Tibial nerve (tissue), 3 donors: ENCODE measurements around the gene ABHD8.

ENCODE experiments used
- POLR2A ChIP-seq, 2 donors: fragments of 450-650 bp; IDR thresholded peaks; one replicate each; pipeline ENCODE4 v1.6.1; 2017; ENCODE audit warnings: antibody characterized with exemption in 2 of 2, mild to moderate bottlenecking in 2 of 2, moderate library complexity in 2 of 2
- TF ChIP-seq, protein P1 (sequence below), 5 experiments: fragments of 200-600 bp in 3 of 5; fragments of 450-650 bp in 2 of 5; sonication (generic) in 3 of 5; IDR thresholded peaks; one replicate each; pipeline ENCODE4 v1.5.1; 2016 to 2019; ENCODE audit warnings: antibody characterized with exemption in 5 of 5, mild to moderate bottlenecking in 3 of 5, moderate library complexity in 2 of 5

DNA sequence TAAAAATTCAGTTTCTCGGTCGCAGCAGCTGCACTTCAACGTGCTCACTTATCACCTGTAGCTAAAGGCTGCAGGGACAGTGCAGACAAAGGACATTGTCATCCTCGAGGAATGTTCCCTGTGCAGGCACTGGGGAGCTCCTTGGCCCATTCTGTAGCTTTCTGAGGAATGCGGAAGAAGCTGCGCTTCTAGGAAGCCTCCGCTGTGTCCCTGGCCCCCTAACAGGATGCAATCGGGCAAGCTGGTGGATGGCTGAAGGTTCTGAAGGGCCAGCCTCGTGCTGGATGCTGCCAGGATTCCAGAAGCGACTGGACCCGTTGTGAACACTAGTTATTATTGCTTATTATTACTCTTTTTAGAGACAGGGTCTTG is 23.4 kb upstream of the ABHD8 start:
- TF ChIP-seq, protein P1, sequence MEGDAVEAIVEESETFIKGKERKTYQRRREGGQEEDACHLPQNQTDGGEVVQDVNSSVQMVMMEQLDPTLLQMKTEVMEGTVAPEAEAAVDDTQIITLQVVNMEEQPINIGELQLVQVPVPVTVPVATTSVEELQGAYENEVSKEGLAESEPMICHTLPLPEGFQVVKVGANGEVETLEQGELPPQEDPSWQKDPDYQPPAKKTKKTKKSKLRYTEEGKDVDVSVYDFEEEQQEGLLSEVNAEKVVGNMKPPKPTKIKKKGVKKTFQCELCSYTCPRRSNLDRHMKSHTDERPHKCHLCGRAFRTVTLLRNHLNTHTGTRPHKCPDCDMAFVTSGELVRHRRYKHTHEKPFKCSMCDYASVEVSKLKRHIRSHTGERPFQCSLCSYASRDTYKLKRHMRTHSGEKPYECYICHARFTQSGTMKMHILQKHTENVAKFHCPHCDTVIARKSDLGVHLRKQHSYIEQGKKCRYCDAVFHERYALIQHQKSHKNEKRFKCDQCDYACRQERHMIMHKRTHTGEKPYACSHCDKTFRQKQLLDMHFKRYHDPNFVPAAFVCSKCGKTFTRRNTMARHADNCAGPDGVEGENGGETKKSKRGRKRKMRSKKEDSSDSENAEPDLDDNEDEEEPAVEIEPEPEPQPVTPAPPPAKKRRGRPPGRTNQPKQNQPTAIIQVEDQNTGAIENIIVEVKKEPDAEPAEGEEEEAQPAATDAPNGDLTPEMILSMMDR (IDR thresholded peaks at IDR 0.05), result no peak
- no peak for TF ChIP-seq POLR2A (IDR thresholded peaks at IDR 0.05)
